Measurements from ENCODE around the gene ROBO4. TPM values are rescaled to one million over a fixed set of nuclear protein-coding genes. Genes with fewer than 3 reads are reported as not detected.

The ROBO4 gene
- total and polyA plus RNA-seq, 9 of the 15 experiments (the other 6 are each of a cell fraction or from before 2014, with no cell fraction given): not detected

DNA sequence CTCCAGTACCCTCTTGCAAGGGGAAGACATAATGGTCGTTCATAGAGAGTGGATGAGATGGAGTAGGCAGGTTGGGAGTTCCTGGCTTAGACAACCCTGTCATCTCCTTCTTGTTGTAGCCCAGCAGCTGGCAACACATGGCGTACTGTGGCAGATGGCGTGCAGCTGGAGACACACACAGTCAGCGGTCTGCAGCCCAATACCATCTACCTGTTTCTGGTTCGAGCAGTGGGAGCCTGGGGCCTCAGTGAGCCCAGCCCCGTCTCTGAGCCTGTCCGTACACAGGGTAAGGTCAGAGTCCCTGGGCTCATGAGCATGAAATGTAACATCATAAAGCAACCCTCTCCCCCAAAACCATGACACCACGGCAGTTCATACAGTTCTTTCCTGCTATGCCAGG is 23.7 kb downstream of the ROBO4 start:
- in situ Hi-C loops (cut with MboI) (loop anchor here (25.0 kb wide), 1 partner anchor 812 kb away; no protein-coding TSS in a partner anchor), intact Hi-C loops (cut with micrococcal nuclease) (no loop called here)
- DNase-seq (ENCODE audit: extremely low read depth in 1 of 4, low spot score in 3 of 4) (no peak), ATAC-seq (no peak), FAIRE-seq (no peak)
- Histone ChIP-seq H2AFZ (ENCODE audit: low read depth, low read length) (no peak overlapping the region), H3K4me2 (ENCODE audit: insufficient read depth, low read length) (no peak overlapping the region), H4K20me1 (replicated peaks; ENCODE audit: control insufficient read depth, insufficient read depth, low read length) (no peaks in the 10 kb centered on the region), H3K27me3 (ENCODE audit: control insufficient read depth in 2 of 2, insufficient read depth in 2 of 2, low read length in 2 of 2) (peaks cover 17 to 75% of the 10 kb centered on the region in 2 experiments; a peak in 4 of 5 replicates), H3K4me1 (replicated peaks in 1 of 2; ENCODE audit: control insufficient read depth in 2 of 2, insufficient read depth in 2 of 2, low read length in 2 of 2) (peaks cover 0 to 19% of the 10 kb centered on the region in 2 experiments; a peak in 3 of 5 replicates), H3K9me3 (replicated peaks; ENCODE audit: control insufficient read depth, insufficient read depth, low read depth, low read length) (no peaks in the 10 kb centered on the region), H3K27ac (ENCODE audit: extremely low read depth, low read depth, low read length) (no peak overlapping the region), H3K4me3 (no peak overlapping the region), H3K79me2 (ENCODE audit: control insufficient read depth, insufficient read depth, low read length) (no peaks in the 10 kb centered on the region), H3K36me3 (ENCODE audit: control insufficient read depth, insufficient read depth, low read length) (no peaks in the 10 kb centered on the region), H3K9ac (ENCODE audit: insufficient read depth in 1 of 2, low read depth in 2 of 2, low read length in 2 of 2) (no peak overlapping the region), H3K9me1 (ENCODE audit: control insufficient read depth, insufficient read depth, low read length) (no peaks in the 10 kb centered on the region)
- 5% methylated on average over 8 of the region's 8 CpGs for WGBS (ENCODE audit: insufficient coverage, low coverage, missing lambda C conversion rate)
- TF ChIP-seq ZNF12 (CRISPR knock-in tag; IDR thresholded peaks at IDR 0.05) (no peak), MAZ (CRISPR knock-in tag; conservative IDR thresholded peaks at IDR 0.05 in 1 of 2, IDR thresholded peaks at IDR 0.05 in 1 of 2) (no peak), NFATC3 (IDR thresholded peaks at IDR 0.05) (no peak), PTTG1 (tag; IDR thresholded peaks at IDR 0.05; ENCODE audit: low read depth) (no peak), ARID2 (IDR thresholded peaks at IDR 0.05) (no peak), ZNF583 (CRISPR knock-in tag; IDR thresholded peaks at IDR 0.05) (no peak), MEF2A (IDR thresholded peaks at IDR 0.05; ENCODE audit: control insufficient read depth, low read depth, low read length) (no peak), USF2 (CRISPR knock-in tag; IDR thresholded peaks at IDR 0.05) (no peak), BRD4 (IDR thresholded peaks at IDR 0.05) (no peak), FOXP1 (CRISPR knock-in tag; IDR thresholded peaks at IDR 0.05) (no peak)
- TF ChIP-seq, protein P1, sequence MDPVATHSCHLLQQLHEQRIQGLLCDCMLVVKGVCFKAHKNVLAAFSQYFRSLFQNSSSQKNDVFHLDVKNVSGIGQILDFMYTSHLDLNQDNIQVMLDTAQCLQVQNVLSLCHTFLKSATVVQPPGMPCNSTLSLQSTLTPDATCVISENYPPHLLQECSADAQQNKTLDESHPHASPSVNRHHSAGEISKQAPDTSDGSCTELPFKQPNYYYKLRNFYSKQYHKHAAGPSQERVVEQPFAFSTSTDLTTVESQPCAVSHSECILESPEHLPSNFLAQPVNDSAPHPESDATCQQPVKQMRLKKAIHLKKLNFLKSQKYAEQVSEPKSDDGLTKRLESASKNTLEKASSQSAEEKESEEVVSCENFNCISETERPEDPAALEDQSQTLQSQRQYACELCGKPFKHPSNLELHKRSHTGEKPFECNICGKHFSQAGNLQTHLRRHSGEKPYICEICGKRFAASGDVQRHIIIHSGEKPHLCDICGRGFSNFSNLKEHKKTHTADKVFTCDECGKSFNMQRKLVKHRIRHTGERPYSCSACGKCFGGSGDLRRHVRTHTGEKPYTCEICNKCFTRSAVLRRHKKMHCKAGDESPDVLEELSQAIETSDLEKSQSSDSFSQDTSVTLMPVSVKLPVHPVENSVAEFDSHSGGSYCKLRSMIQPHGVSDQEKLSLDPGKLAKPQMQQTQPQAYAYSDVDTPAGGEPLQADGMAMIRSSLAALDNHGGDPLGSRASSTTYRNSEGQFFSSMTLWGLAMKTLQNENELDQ (CRISPR knock-in tag; IDR thresholded peaks at IDR 0.05; ENCODE audit: borderline replicate concordance): no peak
- TF ChIP-seq, protein P2, sequence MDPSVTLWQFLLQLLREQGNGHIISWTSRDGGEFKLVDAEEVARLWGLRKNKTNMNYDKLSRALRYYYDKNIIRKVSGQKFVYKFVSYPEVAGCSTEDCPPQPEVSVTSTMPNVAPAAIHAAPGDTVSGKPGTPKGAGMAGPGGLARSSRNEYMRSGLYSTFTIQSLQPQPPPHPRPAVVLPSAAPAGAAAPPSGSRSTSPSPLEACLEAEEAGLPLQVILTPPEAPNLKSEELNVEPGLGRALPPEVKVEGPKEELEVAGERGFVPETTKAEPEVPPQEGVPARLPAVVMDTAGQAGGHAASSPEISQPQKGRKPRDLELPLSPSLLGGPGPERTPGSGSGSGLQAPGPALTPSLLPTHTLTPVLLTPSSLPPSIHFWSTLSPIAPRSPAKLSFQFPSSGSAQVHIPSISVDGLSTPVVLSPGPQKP (CRISPR knock-in tag; IDR thresholded peaks at IDR 0.05): no peak
- TF ChIP-seq, protein P3, sequence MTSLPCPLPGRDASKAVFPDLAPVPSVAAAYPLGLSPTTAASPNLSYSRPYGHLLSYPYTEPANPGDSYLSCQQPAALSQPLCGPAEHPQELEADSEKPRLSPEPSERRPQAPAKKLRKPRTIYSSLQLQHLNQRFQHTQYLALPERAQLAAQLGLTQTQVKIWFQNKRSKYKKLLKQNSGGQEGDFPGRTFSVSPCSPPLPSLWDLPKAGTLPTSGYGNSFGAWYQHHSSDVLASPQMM (CRISPR knock-in tag; IDR thresholded peaks at IDR 0.05): no peak
- TF ChIP-seq, protein P4, sequence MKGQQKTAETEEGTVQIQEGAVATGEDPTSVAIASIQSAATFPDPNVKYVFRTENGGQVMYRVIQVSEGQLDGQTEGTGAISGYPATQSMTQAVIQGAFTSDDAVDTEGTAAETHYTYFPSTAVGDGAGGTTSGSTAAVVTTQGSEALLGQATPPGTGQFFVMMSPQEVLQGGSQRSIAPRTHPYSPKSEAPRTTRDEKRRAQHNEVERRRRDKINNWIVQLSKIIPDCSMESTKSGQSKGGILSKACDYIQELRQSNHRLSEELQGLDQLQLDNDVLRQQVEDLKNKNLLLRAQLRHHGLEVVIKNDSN (CRISPR knock-in tag; IDR thresholded peaks at IDR 0.05): no peak
- BruUV-seq (replicated peaks): no TSS peak
- ChIA-PET CTCF (ENCODE audit: low intra/inter-chr PET ratio) (no interaction called here), POLR2A (no interaction called here)

All from K562 (cell line).